Fibroblast of villous mesenchyme (primary cell): ENCODE measurements around the gene ABCG1. TPM values are rescaled to one million over a fixed set of nuclear protein-coding genes. Genes with fewer than 3 reads are reported as not detected.

Experiments used
- DNase-seq: peaks from one replicate; pipeline ENCODE4 v3.0.0-alpha.2; 2010; ENCODE audit warnings: low read depth
- H3K4me3 ChIP-seq: 2 replicates; pipeline ENCODE4 v1.5.1; 2011; ENCODE audit warnings: low read depth, mild to moderate bottlenecking, low read length
- small RNA-seq: library from RNA; depleted of rRNA; stranded (forward); fragments of <200 nt; gene quantifications from one replicate; pipeline ENCODE3, GENCODE V24; 2012
- total RNA-seq: library from RNA; depleted of rRNA; stranded (reverse); fragments of >200 nt; gene quantifications from 2 replicates; pipeline ENCODE4 v1.2.3, GENCODE V29; 2012
- TF ChIP-seq, protein P1 (sequence below): IDR thresholded peaks from 2 replicates; pipeline ENCODE4 v1.5.1; 2012; ENCODE audit warnings: low read depth, mild to moderate bottlenecking, low read length; ENCODE audit not compliant: insufficient read depth

Gene ABCG1
- total RNA-seq, 1 donor = 0.43 TPM

DNA sequence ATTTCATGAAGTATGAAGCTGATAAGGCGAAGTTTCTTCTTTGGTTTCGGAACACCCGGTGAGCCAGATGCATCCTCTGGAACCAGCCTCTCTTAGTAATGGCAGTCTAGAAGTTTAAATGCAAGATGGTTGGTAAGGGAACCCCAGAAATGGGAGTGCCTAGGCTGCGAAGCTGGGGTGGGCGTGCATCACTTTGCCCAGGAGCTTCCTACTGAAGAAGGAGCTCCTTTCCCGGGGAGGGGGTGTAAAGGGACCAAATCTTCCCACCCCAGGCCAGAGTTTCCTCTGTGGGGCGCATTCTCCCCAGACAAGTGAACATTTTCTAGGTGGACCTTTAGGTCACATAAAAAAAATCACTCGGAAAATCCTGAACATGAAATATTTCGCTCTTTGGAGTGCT is 127.5 kb downstream of the ABCG1 start:
- TF ChIP-seq, protein P1, sequence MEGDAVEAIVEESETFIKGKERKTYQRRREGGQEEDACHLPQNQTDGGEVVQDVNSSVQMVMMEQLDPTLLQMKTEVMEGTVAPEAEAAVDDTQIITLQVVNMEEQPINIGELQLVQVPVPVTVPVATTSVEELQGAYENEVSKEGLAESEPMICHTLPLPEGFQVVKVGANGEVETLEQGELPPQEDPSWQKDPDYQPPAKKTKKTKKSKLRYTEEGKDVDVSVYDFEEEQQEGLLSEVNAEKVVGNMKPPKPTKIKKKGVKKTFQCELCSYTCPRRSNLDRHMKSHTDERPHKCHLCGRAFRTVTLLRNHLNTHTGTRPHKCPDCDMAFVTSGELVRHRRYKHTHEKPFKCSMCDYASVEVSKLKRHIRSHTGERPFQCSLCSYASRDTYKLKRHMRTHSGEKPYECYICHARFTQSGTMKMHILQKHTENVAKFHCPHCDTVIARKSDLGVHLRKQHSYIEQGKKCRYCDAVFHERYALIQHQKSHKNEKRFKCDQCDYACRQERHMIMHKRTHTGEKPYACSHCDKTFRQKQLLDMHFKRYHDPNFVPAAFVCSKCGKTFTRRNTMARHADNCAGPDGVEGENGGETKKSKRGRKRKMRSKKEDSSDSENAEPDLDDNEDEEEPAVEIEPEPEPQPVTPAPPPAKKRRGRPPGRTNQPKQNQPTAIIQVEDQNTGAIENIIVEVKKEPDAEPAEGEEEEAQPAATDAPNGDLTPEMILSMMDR = no peak
- DNase-seq = no peak

More for the DNA sequence above, 127.5 kb downstream of the ABCG1 start:
- H3K4me3 ChIP-seq = no peak overlapping the region

Small RNA genes within 50 kb of the gene (small RNA-seq; reads per million reads assigned to genes)
- not detected for gene RNA5SP492

Other genes starting within 250 kb of the ABCG1 start
- gene ZBTB21, start 208.8 kb upstream of the ABCG1 start, total RNA-seq = 18.7 and 19.0 TPM in 2 replicates
- under 0.01 TPM in 1 of 2 replicates, not detected in the other for gene UMODL1, start 147.8 kb upstream of the ABCG1 start, total RNA-seq
- not detected in 2 replicates for gene TFF3, start 96.3 kb downstream of the ABCG1 start, total RNA-seq
- gene TFF2, start 131.9 kb downstream of the ABCG1 start, total RNA-seq = not detected in 2 replicates
- gene TFF1, start 147.4 kb downstream of the ABCG1 start, total RNA-seq = not detected in 2 replicates
- not detected in 2 replicates for gene TMPRSS3, start 176.9 kb downstream of the ABCG1 start, total RNA-seq
- not detected in 2 replicates for gene UBASH3A, start 184.8 kb downstream of the ABCG1 start, total RNA-seq